NCI-H2081 (cell line): ENCODE measurements around the gene VHLL.

Source experiments
- DNase-seq, 2 experiments: peaks; one replicate each; lab custom pipeline; 2025; lab: John Stamatoyannopoulos, UW

Gene VHLL

DNA sequence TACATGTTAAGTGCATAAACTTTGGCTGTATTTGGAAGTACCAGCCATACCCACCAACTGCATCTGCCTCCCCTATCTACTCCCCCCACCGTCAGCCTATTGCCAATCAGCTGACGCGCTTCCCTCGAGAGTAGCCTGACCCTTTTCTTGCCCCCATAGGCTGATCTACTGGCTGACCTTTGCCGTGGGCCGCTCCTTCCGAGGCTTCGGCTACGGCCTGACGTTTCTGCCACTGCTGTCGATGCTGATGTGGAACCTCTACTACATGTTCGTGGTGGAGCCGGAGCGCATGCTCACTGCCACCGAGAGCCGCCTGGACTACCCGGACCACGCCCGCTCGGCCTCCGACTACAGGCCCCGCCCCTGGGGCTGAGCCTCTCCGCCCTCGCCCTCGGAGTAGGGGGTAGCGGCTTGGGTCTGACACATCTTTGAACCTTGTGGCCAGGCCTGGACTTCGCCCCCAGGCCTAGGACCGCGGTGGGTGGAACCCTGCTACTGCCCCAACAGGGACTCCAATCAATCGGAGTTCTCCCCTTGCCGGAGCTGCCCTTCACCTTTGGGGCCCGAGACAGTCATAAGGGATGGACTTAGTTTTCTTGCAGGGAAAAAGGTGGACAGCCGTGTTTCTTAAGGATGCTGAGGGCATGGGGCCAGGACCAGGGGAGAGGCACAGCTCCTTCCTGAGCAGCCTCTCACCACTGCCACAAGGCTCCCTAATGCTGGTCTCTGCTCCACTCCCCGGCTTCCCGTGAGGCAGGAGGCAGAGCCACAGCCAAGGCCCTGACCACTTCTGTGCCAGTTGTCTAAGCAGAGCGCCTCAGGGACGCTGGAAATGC, 7.7 kb downstream of the VHLL start:
- peak; percentile 46 to 73 for DNase-seq

DNA sequence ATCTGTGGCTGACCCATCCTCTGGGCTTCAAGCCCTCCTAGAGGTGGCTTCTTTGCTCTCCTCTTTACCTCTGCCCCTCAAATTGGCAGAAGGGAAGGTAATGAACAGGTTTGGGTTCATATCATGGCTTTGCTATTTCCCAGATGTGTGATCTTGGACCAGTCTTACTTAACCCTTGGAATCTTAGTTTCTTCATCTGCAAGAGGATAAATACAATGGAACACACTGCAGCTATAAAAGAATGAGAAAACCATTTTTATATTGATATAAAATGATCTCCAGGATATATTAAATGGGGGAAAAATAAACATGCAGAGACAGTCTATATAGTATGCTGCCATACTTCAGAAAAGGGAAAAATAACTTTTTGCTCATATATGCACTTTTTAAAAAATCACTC, 9.2 kb downstream of the VHLL start:
- no peak for DNase-seq

DNA sequence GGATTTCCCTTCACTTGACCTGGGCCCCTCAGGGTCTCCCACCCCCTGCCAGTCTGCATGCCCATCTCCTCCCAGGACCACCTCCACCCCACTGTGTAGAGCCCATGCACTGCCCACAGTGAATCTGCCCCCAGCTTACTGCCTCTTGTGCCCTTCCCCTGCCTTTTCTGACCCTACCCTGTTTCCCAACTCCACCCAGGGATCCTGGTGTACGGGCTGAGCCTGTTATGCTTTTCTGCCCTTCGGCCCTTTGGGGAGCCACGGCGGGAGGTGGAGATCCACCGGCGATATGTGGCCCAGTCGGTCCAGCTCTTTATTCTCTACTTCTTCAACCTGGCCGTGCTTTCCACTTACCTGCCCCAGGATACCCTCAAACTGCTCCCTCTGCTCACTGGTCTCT, 13.0 kb downstream of the VHLL start:
- DNase-seq, result no peak

DNA sequence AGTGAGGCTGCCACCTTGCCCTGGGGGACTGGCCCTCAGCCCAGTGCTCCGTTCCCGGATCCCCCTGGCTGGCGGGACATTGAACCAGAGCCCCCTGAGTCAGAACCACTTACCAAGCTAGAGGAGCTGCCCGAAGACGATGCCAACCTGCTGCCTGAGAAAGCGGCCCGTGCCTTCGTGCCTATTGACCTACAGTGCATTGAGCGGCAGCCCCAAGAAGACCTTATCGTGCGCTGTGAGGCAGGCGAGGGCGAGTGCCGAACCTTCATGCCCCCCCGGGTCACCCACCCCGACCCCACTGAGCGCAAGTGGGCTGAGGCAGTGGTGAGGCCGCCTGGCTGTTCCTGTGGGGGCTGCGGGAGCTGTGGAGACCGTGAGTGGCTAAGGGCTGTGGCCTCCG, 13.7 kb downstream of the VHLL start:
- DNase-seq, result no peak

DNA sequence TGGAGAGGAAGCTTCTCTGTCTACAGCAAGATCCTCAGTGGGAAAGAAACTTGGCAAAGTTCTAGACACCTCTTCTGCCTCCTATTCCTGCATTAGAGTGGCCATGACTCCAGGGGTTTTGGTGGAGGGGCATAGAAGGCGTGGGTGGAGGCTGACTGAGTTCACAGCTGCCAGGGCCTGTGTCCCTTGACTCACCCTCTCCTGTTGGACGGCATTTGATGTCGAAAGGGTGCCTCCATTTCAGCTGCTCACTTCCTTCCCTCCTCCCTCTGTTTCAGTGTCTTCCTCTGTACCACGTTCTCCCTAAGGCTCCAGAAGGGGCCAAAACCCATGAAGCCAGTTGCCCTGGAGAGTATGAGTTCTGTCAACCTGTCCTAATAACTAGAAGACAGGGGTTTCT, 14.3 kb downstream of the VHLL start:
- no peak for DNase-seq

DNA sequence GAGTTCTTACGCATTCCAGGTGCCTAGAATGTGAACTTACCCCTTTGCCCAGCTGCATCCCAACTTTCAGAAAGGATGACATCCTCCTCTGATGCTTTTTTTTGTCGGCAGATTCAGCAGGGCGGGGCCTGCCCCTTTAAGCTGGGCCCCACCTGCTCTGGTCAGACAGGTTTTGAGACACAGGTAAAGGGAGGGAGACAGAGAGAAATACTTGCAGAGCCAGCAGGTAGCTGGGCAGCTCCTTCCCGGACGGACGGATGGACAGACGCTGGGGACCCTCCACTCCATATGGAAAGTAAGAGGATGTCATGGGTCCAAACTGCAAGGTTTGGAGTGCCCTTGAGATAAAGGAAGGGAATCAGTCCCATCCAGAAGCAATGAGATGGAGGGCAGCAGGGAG, 15.0 kb downstream of the VHLL start, which contains the start of gene TMEM79:
TMEM79 (plus strand) TSS at position 214 of the 400 bp plus-strand sequence. CDS start 902 bp downstream, outside the sequence.
- no peak for DNase-seq

DNA sequence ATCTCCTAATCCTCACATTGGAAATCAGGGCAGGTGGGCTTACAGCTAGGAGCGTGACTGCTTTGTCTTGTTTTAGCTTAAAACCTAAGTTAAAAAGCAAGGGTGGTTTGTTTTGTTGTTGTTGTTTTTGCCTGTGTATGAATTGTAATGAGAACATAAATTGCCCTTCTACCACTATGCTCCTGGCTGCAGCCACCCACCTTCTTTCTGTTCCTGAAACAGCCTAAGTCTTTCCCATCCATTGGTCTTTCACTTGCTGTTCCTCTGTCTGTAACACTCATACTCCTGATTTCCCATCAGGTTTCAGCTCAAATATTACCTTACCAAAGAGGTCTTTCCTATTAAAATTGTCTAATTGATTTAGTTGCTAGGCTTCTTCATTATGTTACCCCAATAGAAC, 15.6 kb downstream of the VHLL start:
- DNase-seq, result no peak

DNA sequence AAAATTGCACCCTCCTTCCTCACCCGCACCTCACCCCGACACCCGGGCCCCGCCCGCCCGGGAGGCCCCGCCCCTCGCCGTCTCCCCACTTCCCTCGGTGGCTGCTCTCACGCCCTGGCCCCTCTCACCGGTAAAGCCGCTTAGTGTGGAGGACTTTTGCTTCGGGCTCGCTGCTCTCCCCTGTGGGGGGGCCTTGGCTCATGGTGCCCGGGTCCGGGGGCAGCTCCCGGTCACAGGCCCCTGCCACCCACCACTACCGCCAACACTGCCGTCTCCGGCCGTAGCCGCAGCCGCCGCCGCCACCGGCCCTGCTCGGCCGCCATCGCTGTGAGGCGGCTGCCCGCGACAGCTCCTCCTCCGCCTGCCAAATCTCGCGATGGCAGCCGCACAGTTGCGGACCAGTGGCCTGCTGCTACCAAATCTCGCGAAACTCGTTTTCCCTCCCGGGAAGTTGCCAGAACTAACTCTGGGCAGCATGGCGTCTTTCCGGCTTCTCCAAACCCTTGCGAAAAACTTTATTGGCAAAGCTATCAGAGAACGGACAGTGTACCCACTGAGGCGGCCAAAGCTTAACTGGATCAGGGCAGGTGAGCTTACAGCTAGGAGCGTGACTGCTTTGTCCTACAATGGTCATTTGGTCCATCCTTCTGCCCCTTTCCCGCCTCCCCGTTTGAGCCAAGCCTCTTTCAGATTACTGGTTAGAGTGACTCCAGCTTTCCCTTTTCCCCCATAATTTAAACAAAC, 16.5 kb downstream of the VHLL start, which contains the start of gene SMG5:
SMG5 (minus strand) TSS at position 347 of the 744 bp plus-strand sequence; CDS start at position 202, 145 bp downstream.
- DNase-seq, result peak; percentile 99 to 100

DNA sequence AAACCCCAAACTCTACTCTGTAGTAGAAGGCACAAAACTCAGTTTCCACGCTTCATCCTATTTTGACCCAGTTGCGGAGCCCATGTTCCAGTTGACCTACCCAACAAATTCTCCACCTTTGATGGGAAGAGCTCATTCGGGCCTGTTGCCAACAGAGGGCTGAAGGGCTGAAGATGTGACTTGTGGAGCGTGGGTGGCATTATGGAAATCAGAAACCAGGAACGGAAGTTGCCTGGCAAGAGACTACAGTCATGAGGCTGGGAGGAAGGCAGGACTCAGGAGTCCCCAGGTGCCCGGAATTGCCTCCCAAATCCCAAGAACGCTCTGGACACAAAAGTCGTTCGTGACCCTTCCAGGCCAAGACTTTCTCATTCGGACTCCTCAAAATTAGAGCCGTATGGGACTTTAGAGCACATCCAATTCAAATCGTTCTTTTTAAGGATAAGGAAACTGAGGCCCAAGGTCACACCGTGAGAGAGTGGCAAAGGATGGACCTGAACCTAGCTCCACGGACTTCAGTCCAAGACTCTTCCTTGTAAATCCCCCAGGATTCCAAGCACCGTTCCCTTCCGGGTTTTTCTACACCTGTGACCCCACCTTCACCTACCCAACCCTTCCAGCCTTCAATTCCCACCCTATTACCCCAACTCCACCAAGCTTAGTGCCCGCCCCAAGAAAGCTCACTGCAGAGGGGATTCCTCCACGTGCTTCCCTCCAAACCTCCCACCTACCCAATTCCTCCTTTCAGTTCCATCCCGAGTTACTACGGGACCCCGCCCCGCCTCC, 17.2 kb downstream of the VHLL start:
- peak; percentile 66 to 68 for DNase-seq

DNA sequence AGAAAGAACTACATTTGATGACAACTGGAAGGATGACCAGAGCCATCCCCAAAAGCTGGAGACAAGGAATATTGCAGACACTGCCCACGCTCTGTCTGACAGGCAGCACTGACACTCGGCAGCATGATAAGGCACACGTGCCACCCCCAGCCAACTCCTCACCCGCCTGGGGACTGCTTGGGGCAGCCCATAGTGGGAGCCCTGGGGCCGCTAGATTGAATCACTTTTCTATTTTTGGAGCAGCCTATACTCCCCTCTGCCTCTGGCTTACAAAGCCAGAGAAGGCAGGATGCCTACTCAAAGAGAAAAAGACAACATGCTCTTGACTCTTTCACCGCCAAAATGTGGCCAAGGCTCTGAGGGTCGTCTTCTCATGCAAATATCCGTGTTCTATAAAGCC, 17.8 kb downstream of the VHLL start:
- DNase-seq, result peak in 1 of 2 experiments; percentile 36

DNA sequence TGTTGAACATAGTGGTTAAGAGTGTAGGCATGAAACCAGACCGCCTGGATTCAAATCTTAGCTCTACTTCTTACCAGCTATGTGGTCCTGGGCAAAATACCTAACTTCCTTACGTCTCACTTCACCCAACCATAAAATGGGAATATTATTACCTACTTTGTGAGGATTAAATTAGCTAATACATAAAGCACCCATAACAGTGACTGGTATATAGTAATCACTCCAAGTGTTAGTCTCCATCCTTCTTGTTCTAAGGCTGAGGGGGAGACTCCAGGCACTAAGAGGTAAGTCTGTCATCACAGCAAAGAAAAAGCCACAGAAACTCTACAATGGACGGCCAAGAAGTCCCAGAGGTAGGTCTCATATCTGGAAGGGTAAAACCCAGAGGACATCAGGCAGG, 19.3 kb downstream of the VHLL start:
- no peak for DNase-seq

DNA sequence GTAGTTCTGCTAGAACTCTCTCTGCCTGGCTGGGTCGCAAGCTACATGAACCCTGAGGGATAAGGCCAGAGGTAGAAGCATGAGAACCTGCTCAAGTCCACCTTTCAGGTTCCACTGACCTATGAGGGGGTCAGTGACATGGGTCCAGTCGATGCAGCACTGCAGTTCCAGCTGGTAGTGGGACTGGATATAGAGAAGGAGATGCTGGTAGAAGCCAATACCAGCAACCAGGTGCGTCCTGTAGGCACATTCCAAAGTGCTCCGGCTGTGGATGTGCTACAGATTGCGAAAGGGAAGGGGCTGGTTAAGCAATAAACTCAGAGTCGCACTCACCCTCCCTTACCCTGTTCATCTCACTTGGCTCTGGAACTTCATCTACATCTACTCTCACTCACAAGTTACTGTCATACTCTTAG, 22.1 kb downstream of the VHLL start:
- DNase-seq, result no peak

DNA sequence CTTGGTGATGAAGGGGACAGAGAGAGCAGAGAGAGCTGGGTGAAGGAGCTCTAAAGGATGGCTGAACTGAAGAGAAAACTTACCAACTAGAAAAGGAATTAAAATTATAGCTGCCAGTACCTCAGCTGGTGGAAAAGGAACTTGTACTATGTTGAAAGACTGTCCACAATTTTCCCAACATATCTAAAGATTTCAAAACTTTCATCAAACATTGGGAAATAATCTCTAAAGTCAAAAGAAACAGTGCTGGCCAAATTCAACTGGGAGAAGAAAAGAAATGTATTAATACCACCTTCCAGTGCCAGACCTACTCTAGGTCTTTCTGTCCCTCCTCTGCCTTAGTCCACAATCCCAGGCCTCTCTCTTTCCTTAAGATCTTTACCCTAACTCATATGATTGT, 22.6 kb downstream of the VHLL start:
- no peak for DNase-seq

DNA sequence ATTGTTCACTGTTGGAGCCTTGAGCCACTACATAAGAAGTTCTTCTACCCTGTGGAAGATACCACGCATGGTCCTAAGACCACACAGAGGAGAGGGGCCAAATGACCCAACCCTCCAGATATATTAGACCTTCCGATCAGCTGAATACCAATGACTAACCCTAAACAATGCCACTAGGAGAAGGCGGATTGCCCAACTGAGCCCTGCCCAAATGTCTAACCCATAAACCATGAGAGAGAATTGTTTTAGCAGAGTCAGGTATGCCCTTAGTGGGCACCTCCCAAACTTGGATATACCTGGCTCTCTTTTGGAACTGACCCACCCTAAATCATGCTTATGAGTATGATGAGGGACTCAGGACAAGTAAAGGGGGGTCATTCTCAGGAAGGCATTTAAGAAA, 28.8 kb downstream of the VHLL start:
- no peak for DNase-seq

DNA sequence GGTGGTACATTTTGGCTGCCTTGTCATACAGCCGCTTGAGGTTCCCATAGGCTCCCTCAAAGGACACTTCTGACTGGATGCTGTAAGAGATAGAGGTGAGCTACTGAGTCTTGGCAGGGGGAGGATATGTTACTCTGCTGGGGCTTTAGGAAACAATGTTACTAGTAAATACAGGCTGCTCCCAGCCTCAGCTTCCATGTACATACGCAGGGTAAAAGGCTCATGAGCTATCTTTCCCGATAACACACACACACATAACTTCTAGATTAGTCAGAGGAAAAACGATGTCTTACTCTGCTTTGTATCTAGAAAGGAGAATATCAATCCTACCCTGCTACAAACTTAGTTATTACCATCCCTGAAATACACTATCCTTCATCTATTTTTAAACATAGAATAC, 30.8 kb downstream of the VHLL start:
- no peak for DNase-seq

DNA sequence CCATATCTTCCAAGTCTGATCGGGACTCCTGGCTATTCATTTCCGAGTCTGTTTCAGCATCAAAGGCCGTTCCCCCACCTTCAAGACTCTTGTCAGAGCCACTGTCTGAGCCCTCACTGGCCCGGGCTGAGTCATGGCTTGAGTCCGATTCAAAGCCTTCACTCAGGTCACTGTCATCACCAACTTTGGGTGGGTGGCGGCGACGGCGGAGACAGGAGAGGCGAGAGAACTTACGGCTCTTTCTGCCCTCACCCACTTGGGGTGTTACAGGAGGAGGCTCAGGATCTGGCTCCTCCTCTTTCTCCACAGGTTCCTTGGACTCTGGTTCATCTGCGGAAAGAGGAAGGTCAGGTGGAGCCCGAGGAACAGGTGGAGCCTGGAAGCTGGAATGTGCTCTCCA, 33.1 kb downstream of the VHLL start:
- DNase-seq, result no peak

DNA sequence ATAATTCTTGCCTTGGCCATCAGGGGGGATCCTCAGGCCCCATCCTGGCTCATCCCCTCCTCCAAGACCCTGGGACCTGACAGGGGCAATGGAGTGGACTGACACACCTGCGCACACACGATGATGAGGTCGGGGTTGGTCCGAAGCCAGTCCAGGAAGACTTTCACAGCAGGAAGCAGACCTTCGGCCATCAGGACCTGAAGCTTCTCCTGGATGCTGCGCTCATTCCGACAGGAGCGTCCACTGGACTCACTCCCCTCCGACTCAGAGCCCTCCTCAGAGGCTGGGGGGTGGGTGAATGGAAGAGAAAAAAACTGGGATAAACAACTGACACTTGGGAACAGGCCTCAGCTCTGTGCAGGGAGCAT, 35.8 kb downstream of the VHLL start:
- DNase-seq, result no peak

DNA sequence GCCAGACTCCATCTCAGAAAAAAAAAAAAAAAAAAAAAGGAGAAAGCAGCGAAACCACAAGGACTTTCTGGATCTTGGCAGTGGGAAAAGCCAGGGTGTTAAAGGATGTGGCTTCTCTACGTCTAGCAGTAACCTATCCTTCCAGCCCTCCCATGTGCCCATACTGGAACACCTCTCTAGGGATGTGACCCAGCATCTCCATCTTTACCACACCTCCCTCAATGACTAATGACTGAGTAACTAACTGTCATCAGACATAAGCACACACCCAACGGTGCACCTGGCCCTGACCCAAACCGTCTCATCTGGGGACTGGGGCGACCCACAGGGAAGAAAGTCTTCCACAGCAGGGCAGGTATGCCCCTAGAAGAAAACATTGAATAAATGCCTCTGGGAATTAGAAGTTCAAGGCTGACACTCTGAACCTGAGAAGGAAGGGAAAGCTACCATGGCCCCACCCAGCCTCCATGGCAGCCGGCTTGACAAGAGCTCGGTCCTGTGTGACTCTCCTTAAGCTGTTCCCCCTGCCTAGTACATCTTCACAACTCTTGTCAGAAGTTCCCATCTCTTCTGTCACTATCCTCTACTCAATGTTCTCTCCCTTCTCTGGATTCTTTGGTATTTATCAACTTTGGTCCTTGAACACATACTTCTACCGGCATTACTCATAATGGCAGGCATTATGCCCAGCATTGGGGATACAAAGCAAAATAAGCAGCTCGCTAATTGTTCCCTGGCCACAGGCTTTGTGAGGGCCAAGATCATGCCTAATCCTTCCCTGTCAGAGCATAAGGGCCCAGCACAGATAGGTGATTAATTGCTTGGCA, 36.4 kb downstream of the VHLL start:
- no peak for DNase-seq

DNA sequence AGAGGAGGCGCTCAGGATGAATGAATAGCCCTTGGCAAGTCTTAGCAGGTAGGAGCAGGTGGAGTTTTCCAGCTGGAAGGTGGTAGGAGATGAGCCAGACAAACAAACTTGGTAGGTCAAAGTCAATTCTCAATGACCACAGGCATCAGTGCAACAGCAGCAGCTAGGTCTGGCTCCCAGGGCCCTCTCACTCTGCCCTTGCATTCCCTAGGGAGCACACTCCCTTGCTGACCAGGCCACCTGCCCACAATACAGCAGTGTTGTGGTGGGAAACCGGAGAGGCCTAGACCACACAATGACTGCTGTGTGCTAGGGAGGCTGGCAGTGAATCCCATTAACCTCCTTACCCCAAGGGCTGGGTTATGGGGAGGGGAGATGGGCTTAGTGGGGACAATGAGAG, 38.2 kb downstream of the VHLL start:
- DNase-seq, result no peak

DNA sequence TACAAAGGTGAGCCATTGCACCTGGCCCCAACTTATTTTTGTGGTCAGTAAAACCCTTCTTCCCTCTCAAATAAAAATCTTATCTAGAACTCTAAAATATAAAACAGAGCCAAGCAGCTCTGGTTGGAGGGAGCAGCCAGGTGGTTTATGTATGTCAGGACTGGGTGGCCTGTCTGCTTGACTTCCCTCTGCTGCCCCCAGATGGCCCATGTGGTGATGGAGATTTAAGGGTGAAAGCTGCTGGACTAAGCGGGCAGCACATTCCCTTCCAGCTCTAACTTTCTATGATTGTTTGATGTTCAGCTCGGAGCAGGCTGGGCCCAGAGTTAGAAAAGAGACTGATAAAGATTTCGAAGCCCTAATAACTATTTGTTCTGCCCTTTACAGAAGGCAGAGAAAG, 39.3 kb downstream of the VHLL start:
- no peak for DNase-seq

DNA sequence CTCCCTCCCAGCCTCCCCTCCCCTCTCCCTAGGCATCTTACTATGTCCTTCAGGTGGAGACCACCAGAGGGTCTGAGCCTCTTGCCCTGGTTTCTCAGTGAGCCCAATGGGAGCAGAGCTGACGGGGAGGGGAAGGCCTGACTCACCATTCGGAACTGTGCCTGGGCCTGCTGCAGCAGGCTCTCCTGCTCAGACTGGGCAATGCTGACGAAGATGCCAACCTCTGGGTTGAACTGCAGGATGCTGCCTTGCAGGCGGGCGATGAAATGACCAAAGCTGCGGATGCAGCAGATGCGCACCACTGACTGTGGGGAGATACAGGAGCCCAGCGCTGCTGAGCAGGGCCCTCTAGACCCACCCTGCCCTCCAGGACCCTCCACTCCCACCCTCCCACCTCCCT, 40.2 kb downstream of the VHLL start:
- no peak for DNase-seq

DNA sequence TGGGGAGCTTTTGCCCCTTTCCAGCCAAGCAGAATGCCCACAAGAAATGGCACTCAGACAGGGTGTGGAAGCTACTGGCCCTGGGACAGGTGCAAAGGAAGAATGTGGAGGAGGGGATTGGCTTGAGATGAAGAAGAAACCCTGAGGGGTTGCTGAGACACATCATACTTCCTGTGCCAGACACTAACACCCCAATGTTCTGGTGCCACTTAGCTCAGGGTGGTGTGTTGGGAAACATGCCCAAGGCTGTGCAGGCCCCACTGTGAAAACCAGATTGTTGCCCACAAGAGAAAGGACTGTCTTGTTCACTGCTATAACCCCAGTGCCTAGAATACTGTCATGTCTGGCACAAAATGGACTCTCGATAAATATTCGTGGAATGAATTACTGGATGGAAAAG, 41.4 kb downstream of the VHLL start:
- no peak for DNase-seq
